Measurements from ENCODE around the gene WNT9A.

The WNT9A gene

DNA sequence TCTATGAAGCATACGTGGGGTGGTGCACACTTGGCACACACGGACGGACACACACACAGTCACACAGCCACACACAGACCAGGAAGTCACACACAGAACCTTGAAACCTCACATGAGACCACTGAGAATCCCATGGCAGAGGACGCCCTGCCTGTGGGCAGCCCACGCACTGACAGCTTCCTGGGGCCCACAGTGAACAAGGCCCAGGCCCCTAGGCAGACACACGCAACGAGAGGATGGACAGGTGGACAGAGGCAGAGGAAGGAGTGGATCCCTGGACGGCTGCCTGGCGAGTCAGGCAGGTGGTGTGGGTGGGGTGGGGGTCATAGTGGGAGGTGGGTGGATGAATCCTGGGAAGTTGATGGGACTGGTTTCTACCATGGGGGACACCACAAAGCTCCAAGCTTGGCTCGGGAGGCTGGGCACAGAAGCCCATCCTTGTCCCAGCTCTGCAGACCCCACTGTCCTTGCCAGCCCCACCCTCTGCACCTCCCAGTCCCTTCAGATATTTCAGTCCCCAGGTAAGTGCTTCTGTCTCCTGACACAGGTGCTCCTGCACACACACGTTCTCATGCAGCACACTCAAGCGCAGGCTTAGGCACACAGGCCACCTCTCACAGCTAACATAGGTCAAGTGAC lies 49.1 kb downstream of the WNT9A start:
- Mint-ChIP-seq H3K4me3 (no peak overlapping the region), H3K9me3 (no peaks in the 10 kb centered on the region), H3K27me3 (no peaks in the 10 kb centered on the region), H3K36me3 (ENCODE audit: low read depth) (no peaks in the 10 kb centered on the region), H3K27ac (no peak overlapping the region), H3K4me1 (ENCODE audit: low read depth) (no peaks in the 10 kb centered on the region)
- intact Hi-C loops (cut with micrococcal nuclease): no loop called here

DNA sequence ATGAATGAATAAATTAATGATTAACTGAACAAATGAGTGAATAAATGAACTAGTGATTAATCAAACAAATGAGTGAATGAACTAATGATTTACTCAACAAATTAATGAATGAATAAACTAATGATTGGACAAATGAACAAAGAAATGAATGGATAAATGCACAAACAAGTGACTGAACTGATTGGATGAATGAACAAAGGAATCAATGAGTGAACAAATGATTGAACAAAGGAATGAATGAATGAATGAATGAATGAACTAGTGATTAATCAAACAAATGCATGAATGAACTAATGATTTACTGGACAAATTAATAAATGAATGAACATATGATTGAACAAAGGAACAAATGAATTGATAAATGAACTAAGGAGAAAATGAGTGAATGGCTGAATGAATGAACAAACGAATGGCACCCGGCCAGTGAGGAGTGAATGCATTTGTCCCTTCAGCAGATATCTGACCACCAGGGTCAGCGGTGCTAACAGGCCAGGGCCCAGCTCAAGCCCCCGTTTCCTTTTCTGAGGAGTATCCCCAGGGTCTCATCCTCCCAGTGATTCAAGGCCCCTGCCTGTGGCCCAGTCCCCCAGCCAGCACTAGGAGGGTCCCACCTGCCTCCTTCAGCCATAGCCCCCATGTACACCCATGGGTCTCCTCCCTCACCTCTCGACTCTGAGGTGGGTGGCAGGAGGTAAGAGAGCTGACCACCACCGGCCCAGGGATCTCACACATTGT lies 49.9 kb downstream of the WNT9A start:
- Mint-ChIP-seq H3K36me3 (ENCODE audit: low read depth) (no peaks in the 10 kb centered on the region), H3K27me3 (no peaks in the 10 kb centered on the region), H3K27ac (no peak overlapping the region), H3K9me3 (no peaks in the 10 kb centered on the region), H3K4me3 (no peak overlapping the region), H3K4me1 (ENCODE audit: low read depth) (no peaks in the 10 kb centered on the region)
- intact Hi-C loops (cut with micrococcal nuclease): no loop called here

DNA sequence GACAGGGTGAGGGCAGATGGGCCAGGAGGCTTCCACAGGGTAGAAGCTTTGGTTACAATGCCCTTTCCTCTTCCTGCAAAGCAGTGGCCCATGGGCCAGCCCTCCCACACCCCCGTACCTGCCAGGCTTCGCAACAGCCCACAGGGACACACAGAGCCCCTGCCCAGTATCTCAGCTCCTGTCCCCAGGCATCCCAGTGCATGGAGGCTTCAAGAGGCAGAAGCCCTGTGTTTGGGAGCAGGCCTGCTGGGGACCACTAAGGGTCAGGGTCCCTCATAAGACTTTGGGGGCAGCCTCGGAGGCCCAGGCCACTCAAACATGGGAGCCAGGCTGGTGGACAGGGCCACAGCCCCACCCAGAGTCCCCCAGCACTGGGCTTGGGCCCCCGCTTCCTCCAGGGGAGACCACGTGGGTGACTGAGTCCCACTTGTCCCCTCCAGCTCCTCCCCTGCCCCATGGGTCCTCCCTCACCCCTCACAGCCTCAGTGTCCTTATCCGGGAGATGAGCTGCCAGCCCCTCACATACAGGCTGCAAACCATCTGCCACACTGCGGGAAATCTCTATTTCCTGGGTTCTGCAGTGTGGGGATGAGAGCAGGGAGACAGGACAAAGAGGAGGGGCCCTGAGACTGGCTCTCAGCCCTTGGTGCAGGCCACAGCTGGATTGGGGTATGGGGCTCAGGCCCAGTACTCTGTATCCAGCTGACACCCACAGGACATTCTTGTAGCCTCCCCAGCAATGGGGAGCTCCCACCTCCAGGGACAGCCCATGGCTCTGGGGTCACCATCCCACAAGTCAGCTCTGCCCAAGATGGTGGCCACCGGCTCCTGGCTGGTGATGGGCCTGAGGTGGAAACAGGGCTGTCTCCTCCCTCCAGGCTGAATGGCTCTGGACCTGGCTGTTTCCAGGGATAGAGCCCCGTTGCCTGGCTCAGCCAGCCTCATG lies 50.7 kb downstream of the WNT9A start:
- no peak overlapping the region for H3K27ac Mint-ChIP-seq
- no peaks in the 10 kb centered on the region for H3K36me3 Mint-ChIP-seq (ENCODE audit: low read depth)
- H3K4me1 Mint-ChIP-seq (ENCODE audit: low read depth): no peaks in the 10 kb centered on the region
- no peaks in the 10 kb centered on the region for H3K27me3 Mint-ChIP-seq
- H3K4me3 Mint-ChIP-seq: no peak overlapping the region
- intact Hi-C loops (cut with micrococcal nuclease): no loop called here
- no peaks in the 10 kb centered on the region for H3K9me3 Mint-ChIP-seq

DNA sequence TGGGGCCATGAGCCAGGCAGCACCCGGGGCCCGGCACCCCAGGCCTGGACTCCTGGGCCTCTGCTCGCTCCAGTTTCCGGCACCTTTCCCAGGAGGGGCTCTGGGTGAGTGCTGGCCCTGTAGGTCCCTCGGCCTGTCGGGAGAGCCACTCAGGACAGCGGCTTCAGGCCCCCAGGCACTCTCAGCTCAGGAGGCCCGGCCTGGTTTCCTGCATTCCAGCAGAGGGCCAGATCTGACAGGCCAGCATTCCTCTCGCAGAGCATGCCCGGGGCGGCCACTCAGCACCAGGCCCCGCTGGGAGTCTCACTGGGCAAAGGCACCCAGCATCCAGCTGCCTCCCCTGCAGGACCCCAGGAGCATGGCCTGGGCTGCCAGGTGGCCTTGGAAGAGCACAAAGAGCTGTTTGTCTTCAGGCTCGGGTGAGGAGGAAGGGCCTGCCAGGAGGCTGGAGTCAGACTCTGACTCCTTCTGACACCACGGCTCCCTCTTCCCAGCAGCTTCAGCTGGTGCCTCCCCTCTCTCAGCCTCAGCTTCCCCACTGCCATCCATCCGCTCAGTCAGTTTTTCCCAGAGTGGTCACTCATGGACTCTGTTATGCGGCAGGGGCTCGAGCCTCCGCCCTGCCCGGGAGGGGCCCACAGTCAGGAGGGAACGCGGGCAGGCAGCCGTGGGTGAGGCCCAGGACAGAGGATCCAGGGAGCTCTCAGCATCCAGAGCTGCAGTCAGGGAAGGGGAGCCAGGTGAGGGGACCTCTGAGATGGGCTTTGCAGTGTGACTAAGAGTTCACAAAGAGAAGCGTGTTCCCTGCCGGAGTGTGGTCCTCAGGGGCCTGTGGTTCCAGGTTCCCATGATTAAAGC lies 51.7 kb downstream of the WNT9A start:
- H3K9me3 Mint-ChIP-seq: no peaks in the 10 kb centered on the region
- no peaks in the 10 kb centered on the region for H3K27me3 Mint-ChIP-seq
- no peak overlapping the region for H3K27ac Mint-ChIP-seq
- no peak overlapping the region for H3K4me3 Mint-ChIP-seq
- no peaks in the 10 kb centered on the region for H3K4me1 Mint-ChIP-seq (ENCODE audit: low read depth)
- no peaks in the 10 kb centered on the region for H3K36me3 Mint-ChIP-seq (ENCODE audit: low read depth)
- intact Hi-C loops (cut with micrococcal nuclease): no loop called here

DNA sequence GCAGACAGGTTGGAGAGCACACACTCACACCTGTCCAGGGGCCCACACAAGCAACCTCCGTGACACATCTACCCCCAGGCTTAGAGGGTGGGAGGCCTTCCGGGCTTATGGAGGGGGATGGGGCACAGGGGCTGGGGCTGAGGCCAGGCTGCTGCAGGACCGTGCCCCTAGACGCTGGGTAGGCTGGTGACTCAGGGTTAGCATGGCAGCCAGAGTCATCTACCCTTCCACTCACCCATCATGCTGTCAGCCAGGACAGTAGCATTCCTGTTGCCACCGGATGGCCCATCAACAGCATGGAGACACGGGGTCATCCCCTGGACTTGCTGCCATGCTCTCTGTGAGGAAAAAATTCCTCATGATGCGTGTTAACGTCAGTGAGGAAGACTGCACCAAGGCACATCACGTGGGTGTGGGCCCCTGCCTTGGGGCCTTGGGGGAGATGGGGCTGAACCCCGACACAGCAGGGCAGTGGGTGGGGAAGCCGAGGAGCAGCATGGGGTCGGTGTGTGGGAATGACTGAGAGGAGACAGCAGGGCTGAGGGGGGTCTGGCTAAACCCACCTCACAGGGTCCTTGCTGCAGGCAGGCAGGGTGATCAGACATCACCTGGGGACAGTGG lies 52.8 kb downstream of the WNT9A start:
- Mint-ChIP-seq H3K27me3 (no peaks in the 10 kb centered on the region), H3K4me1 (ENCODE audit: low read depth) (no peaks in the 10 kb centered on the region), H3K4me3 (no peak overlapping the region), H3K36me3 (ENCODE audit: low read depth) (no peaks in the 10 kb centered on the region), H3K27ac (no peak overlapping the region), H3K9me3 (no peaks in the 10 kb centered on the region)
- intact Hi-C loops (cut with micrococcal nuclease): no loop called here

DNA sequence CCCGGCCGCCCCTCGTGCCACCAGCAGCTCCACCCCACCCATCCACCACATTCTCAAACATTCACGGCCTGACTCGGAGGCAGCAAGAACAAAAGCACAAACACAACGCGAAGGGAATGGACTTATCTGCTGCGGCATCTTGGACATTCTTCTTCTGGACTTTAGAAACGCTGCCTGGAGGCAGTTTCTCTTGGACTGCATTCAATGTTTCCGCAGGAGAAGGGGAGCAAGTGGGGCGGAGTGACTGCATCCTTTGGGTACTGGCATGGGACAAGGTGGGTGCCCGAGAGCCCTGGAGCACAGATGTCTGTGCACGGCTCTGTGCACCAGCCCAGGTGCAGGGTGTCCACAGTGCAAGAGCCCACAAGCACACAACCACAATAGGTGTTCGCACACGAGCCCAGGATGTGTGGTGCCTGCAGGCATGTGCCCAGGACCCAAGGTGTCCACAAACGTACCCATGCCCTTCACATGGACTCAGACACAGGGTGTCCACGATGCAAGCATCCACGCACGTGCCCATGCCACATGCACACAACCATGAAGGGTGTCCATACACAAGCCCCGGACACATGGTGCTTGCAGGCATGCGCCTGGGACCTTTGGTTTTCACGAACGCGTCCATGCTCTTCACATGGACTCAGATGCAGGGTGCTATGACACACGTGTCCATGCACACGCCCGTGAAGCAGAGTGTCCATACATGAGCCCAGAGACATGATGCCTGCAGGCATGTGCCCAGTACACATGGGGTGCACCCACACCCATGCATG lies 53.6 kb downstream of the WNT9A start:
- Mint-ChIP-seq H3K36me3 (ENCODE audit: low read depth) (no peaks in the 10 kb centered on the region), H3K27me3 (no peaks in the 10 kb centered on the region), H3K9me3 (no peaks in the 10 kb centered on the region), H3K4me3 (no peak overlapping the region), H3K27ac (no peak overlapping the region), H3K4me1 (ENCODE audit: low read depth) (no peaks in the 10 kb centered on the region)
- intact Hi-C loops (cut with micrococcal nuclease): no loop called here

DNA sequence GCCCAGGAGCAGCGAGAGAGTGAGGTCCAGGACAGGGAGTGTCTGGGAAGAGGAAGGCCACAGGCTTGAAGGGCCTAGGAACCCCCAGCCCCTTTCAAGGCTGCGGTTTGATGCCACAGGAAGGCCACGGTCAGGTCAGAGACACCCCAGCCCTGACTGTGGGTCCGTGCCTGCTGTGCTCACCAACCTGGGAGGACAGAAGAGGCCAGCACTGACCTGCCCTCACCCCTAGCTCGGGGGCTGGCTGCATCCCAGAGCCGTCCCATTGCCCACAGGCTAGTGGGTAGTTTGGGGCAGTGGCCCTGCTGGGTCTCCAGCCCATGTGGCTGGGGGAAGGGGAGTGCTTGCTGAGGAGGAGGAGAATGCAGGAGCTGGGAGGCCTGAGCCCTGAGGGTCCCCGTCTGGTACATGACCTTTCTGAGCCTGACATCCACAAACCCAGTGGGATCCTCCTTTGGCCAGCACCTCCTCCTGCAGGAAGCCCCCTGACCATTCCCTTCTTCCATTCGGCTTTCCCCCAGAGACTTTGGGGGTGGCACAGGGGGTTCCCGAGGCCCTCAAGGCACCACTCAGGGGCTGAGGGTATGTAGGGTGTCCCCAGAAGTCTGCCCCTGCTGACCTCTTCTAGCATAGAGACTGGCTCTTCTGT lies 54.3 kb downstream of the WNT9A start:
- Mint-ChIP-seq H3K27me3 (no peaks in the 10 kb centered on the region), H3K36me3 (ENCODE audit: low read depth) (no peaks in the 10 kb centered on the region), H3K4me1 (ENCODE audit: low read depth) (no peaks in the 10 kb centered on the region), H3K9me3 (no peaks in the 10 kb centered on the region), H3K4me3 (no peak overlapping the region), H3K27ac (no peak overlapping the region)
- intact Hi-C loops (cut with micrococcal nuclease): no loop called here

- no peak overlapping the region for H3K27ac Mint-ChIP-seq
- H3K27me3 Mint-ChIP-seq: no peaks in the 10 kb centered on the region
- H3K9me3 Mint-ChIP-seq: no peaks in the 10 kb centered on the region
- peaks cover 4% of the 10 kb centered on the region for H3K4me1 Mint-ChIP-seq (ENCODE audit: low read depth)
- no peak overlapping the region for H3K4me3 Mint-ChIP-seq
- intact Hi-C loops (cut with micrococcal nuclease): no loop called here
- no peaks in the 10 kb centered on the region for H3K36me3 Mint-ChIP-seq (ENCODE audit: low read depth)
Measured at GRCh38 chr1:227892489-227893299, 55.0 kb downstream of the WNT9A start.

DNA sequence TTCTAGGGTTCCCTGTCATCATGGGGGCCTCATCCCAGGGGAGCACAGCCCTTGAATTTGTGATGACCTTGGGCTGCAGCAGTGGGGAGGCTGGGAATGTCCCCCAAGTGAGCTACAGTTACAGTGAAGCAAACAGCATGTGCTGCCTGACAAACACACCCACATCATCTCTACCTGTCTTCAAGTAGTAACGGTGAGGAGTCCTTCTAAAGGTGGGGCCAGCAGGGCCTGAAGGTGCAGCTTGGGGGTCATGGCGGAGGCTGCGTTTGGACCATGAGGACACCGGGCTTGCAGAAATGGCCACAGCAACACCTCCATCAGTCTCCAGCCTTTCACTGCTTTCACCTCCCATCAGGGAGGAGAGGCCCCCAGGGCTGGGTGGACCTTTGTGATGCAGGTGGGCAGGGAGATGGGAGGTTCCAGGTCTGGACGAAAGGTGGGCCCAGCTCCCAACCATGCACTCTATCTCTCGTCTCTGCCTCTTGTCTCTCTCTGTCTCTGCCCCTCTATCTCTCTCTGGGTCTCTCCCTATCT lies 55.7 kb downstream of the WNT9A start:
- intact Hi-C loops (cut with micrococcal nuclease): no loop called here

DNA sequence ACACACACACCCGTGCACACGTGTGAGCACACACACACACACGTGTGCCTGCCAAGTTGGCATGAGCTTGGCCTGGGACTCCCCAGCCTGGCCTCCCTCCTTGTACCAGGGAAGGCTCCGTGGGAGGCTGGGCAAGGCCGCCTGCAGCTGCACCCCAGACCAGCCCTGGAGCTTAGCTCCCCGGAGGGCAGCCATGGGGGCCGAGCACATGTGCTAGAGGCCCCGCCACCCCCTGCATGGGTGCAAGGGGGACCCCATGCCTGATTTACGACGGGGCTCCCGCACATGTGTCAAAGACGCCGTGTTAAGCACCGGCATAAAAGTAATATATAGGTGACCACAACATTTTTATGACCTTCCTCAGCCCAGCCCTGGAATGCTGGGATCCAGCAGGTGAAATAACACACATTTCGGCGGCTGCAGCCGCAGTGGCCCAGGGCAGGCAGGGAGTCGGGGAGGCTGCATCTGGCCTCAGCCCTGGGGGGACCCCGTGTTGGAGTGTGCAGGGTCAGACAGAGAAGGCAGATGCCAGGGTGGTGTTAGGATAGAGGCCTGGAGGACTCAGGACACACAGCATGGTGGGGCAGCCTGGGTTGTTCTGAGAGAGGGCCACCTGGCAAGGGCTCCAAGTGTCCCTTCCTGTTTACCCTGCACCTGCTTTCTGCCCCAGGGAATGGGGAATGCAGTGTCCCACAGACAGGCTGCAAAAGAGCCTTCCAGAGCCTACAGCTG lies 56.3 kb downstream of the WNT9A start:
- intact Hi-C loops (cut with micrococcal nuclease): no loop called here
- no peaks in the 10 kb centered on the region for H3K9me3 Mint-ChIP-seq
- H3K4me1 Mint-ChIP-seq (ENCODE audit: low read depth): peaks cover 4% of the 10 kb centered on the region
- no peak overlapping the region for H3K27ac Mint-ChIP-seq
- no peaks in the 10 kb centered on the region for H3K36me3 Mint-ChIP-seq (ENCODE audit: low read depth)
- no peaks in the 10 kb centered on the region for H3K27me3 Mint-ChIP-seq
- H3K4me3 Mint-ChIP-seq: no peak overlapping the region

More for the DNA sequence above, 55.7 kb downstream of the WNT9A start:
- Mint-ChIP-seq H3K4me1 (ENCODE audit: low read depth) (peaks cover 4% of the 10 kb centered on the region), H3K27ac (no peak overlapping the region), H3K4me3 (no peak overlapping the region), H3K27me3 (no peaks in the 10 kb centered on the region), H3K36me3 (ENCODE audit: low read depth) (no peaks in the 10 kb centered on the region), H3K9me3 (no peaks in the 10 kb centered on the region)

Data from dendritic cell treated with granulocyte-macrophage colony-stimulating factor and Interleukin-4, amounts not matched to agents 40 ng/mL and 50 ng/mL, for 4 days (primary cell).